OCI-LY1 (cell line): ENCODE measurements around the gene RPA1.

Experiments
- H2AFZ ChIP-seq: fragments of 200-600 bp; sonication (generic), shearing (Covaris generic); 2 replicates; pipeline ENCODE4 v1.6.0; 2014; ENCODE audit warnings: antibody characterized with exemption, mild to moderate bottlenecking, low read length
- H3F3A ChIP-seq: fragments of 200-600 bp; sonication (generic), shearing (Covaris generic); 2 replicates; pipeline ENCODE4 v1.6.0; 2014; ENCODE audit warnings: mild to moderate bottlenecking, antibody characterized with exemption, low read length, moderate library complexity; ENCODE audit not compliant: insufficient read depth
- H3K27ac ChIP-seq: fragments of 200-600 bp; sonication (generic); 2 replicates; pipeline ENCODE4 v1.5.1; 2014; ENCODE audit warnings: low read length, mixed run types, mild to moderate bottlenecking, low read depth; ENCODE audit not compliant: poor library complexity, severe bottlenecking
- H3K27me3 ChIP-seq: fragments of 200-600 bp; sonication (generic); 2 replicates; pipeline ENCODE4 v1.6.0; 2014; ENCODE audit warnings: antibody characterized with exemption, mild to moderate bottlenecking, low read length, moderate library complexity; ENCODE audit not compliant: insufficient read depth
- H3K36me3 ChIP-seq: fragments of 200-600 bp; sonication (generic); 2 replicates; pipeline ENCODE4 v1.6.1; 2014; ENCODE audit warnings: mild to moderate bottlenecking, antibody characterized with exemption, low read length, moderate library complexity, mixed read lengths; ENCODE audit not compliant: insufficient read depth
- H3K4me1 ChIP-seq: fragments of 200-600 bp; sonication (generic); 2 replicates; pipeline ENCODE4 v1.5.1; 2014; ENCODE audit warnings: mild to moderate bottlenecking, low read length, moderate library complexity; ENCODE audit not compliant: insufficient read depth, severe bottlenecking
- H3K4me2 ChIP-seq: fragments of 200-600 bp; sonication (generic), shearing (Covaris generic); 2 replicates; pipeline ENCODE4 v1.6.1; 2014; ENCODE audit warnings: low read length
- H3K4me3 ChIP-seq: fragments of 200-600 bp; sonication (generic); 2 replicates; pipeline ENCODE4 v1.5.1; 2014; ENCODE audit warnings: low read length, low read depth, mild to moderate bottlenecking, mixed read lengths; ENCODE audit not compliant: poor library complexity, severe bottlenecking
- H3K79me2 ChIP-seq: fragments of 200-600 bp; shearing (Covaris generic); 2 replicates; pipeline ENCODE4 v1.6.1; 2016; ENCODE audit warnings: mixed run types, low read length, mixed read lengths; ENCODE audit not compliant: insufficient read depth
- H3K9ac ChIP-seq: fragments of 200-600 bp; sonication (generic), shearing (Covaris generic); 2 replicates; pipeline ENCODE4 v1.6.1; 2014; ENCODE audit warnings: mild to moderate bottlenecking, low read length, mixed read lengths
- H3K9me2 ChIP-seq: fragments of 200-600 bp; sonication (generic), shearing (Covaris generic); 2 replicates; pipeline ENCODE4 v1.6.1; 2014; ENCODE audit warnings: low read depth, mild to moderate bottlenecking, low read length, mixed read lengths
- H3K9me3 ChIP-seq: fragments of 200-600 bp; shearing (Covaris generic); 2 replicates; pipeline ENCODE4 v1.6.1; 2014; ENCODE audit warnings: low read length, mixed read lengths
- H4K20me1 ChIP-seq: fragments of 200-600 bp; sonication (generic), shearing (Covaris generic); 2 replicates; pipeline ENCODE4 v1.6.0; 2016; ENCODE audit warnings: mild to moderate bottlenecking, low read length; ENCODE audit not compliant: insufficient read depth
- EZH2 ChIP-seq: fragments of 200-600 bp; sonication (generic), shearing (Covaris generic); IDR thresholded peaks from 2 replicates; pipeline ENCODE4 v1.8.0; 2017; ENCODE audit warnings: borderline replicate concordance, mixed run types, mild to moderate bottlenecking, antibody characterized with exemption, low read length, moderate library complexity, mixed read lengths
- TF ChIP-seq, protein P1 (sequence below): fragments of 200-600 bp; sonication (generic), shearing (Covaris generic); IDR thresholded peaks from 2 replicates; pipeline ENCODE4 v1.5.1; 2017; ENCODE audit warnings: mild to moderate bottlenecking, antibody characterized with exemption, low read length, moderate library complexity, mixed read lengths

RPA1 gene

DNA sequence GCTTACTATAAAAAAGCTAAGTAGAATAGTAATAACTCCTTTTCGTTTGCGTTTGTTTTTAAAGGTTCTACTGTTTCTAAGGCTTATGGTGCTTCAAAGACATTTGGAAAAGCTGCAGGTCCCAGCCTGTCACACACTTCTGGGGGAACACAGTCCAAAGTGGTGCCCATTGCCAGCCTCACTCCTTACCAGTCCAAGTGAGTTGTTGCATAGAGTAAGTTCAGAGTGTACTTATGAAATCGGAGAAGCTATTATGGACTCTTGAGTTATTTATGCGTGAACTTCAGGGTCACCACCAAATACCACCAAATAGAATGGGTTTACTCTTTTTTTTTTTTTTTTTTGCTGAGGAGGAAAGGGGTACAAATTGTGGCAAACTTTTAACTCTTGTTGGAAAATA, 45.8 kb downstream of the RPA1 start:
- no peaks in the 10 kb centered on the region for H3K9me3 ChIP-seq
- peaks cover 92% of the 10 kb centered on the region for H3K36me3 ChIP-seq
- H3K9ac ChIP-seq, result no peak overlapping the region
- no peak overlapping the region for H2AFZ ChIP-seq
- no peaks in the 10 kb centered on the region for H3F3A ChIP-seq
- H3K4me1 ChIP-seq, result no peaks in the 10 kb centered on the region
- no peaks in the 10 kb centered on the region for H3K9me2 ChIP-seq
- H3K4me3 ChIP-seq, result no peak overlapping the region
- no peaks in the 10 kb centered on the region for H4K20me1 ChIP-seq
- H3K4me2 ChIP-seq, result no peak overlapping the region
- TF ChIP-seq EZH2, result no peak
- TF ChIP-seq, protein P1, sequence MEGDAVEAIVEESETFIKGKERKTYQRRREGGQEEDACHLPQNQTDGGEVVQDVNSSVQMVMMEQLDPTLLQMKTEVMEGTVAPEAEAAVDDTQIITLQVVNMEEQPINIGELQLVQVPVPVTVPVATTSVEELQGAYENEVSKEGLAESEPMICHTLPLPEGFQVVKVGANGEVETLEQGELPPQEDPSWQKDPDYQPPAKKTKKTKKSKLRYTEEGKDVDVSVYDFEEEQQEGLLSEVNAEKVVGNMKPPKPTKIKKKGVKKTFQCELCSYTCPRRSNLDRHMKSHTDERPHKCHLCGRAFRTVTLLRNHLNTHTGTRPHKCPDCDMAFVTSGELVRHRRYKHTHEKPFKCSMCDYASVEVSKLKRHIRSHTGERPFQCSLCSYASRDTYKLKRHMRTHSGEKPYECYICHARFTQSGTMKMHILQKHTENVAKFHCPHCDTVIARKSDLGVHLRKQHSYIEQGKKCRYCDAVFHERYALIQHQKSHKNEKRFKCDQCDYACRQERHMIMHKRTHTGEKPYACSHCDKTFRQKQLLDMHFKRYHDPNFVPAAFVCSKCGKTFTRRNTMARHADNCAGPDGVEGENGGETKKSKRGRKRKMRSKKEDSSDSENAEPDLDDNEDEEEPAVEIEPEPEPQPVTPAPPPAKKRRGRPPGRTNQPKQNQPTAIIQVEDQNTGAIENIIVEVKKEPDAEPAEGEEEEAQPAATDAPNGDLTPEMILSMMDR, result no peak
- no peaks in the 10 kb centered on the region for H3K79me2 ChIP-seq
- no peaks in the 10 kb centered on the region for H3K27me3 ChIP-seq
- no peak overlapping the region for H3K27ac ChIP-seq

DNA sequence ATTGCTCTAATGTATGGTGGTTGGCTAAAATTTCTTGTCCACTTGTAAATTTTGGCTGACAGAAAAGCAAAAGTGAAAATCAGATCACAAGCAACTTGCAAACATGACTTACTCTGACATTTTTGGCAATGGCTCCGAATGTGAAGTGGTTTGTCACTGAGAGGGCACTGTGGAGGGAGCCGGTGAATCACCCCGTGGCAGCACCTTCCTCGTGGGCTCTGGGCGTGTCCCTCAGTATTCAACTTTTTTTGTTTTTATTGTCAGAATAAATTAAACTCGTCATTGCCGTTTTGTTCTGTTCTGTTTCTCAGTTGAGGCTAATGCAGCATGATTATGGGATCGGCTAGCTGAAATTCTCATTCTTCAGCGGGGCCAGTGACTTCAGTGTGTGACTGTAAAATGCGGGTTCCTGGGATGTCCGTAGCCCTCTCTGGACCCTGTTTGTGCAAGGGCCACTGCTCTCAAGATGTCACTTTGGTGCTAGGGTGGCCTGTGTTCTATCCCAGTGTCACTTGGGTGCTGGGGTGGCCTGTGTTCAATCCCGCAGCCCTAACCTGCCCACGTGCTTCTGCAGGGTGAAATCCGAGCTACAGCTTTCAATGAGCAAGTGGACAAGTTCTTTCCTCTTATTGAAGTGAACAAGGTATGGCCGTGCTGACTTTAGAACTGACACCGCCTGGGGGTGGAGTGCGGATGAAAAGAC, 48.8 kb downstream of the RPA1 start:
- Histone ChIP-seq H3F3A (peaks cover 4% of the 10 kb centered on the region; the same call in 1 of the 2 replicates), H3K79me2 (no peaks in the 10 kb centered on the region), H3K4me3 (no peak overlapping the region), H3K27me3 (no peaks in the 10 kb centered on the region), H3K9ac (no peak overlapping the region), H3K27ac (no peak overlapping the region), H4K20me1 (no peaks in the 10 kb centered on the region), H3K36me3 (peaks cover 94% of the 10 kb centered on the region), H3K4me1 (no peaks in the 10 kb centered on the region), H3K4me2 (no peak overlapping the region), H2AFZ (no peak overlapping the region), H3K9me3 (no peaks in the 10 kb centered on the region), H3K9me2 (no peaks in the 10 kb centered on the region)
- no peak for TF ChIP-seq EZH2
- TF ChIP-seq, protein P1, result no peak

DNA sequence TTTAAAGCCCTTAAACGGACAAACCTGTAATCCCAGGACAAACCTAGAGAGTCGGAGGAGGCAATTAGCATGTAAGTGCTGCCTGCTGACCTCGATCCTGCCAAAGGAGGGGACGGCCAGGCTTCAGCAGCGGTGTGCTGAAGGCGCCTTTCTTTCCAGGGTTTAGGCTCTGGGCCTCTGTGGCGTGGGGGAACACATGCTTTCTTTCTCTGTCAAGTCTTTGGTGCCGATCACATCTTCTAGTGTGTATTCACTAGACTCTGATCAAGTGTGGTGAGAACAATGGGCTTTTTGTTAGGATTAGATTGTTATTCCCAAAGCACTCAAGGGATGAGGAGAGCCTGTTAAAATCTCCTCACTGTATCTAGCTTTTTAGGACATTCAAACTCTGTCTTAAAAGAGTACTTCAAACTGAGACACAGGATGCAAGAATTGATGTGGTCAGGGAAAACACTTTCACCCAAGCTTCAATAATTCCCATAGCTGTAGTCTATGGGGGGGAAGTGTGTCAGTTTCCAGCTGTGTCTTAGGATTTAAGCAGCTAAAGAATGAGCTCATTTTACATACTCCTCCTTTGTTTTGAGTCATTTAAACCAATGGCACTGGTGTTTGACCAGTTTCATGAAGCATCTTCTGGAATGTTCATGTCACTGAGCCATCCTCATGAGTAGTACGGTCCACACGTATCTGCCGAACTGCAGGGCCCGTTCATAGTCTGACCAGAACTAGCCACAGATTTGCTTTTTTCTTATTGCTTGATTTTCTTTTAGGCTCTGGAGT, 51.2 kb downstream of the RPA1 start:
- Histone ChIP-seq H3F3A (peaks cover 4% of the 10 kb centered on the region; the same call in 1 of the 2 replicates), H4K20me1 (no peaks in the 10 kb centered on the region), H3K9me2 (no peaks in the 10 kb centered on the region), H3K36me3 (peaks cover 97% of the 10 kb centered on the region), H3K79me2 (no peaks in the 10 kb centered on the region), H3K27ac (no peak overlapping the region), H3K9me3 (no peaks in the 10 kb centered on the region), H2AFZ (no peak overlapping the region), H3K4me2 (no peak overlapping the region), H3K4me3 (no peak overlapping the region), H3K4me1 (no peaks in the 10 kb centered on the region), H3K27me3 (no peaks in the 10 kb centered on the region), H3K9ac (no peak overlapping the region)
- TF ChIP-seq, protein P1, result no peak
